ENCODE results near the gene WASF3. TPM values are rescaled to one million over a fixed set of nuclear protein-coding genes. Genes with fewer than 3 reads are reported as not detected.
A peak's percentile ranks its signal among the peaks of the same experiment; 100 is the strongest.

WASF3 gene
- total and polyA plus RNA-seq, 4 donors = 4.9 to 14.4 (median 8.3) TPM

GRCh38 chr13:26604784-26605545 lies 47.5 kb downstream of the WASF3 start:
- peak; percentile 46 to 78 (median 70) for DNase-seq
- no peaks in the 10 kb centered on the region for H3K27me3 ChIP-seq (ENCODE audit: control insufficient read depth in 3 of 3, insufficient read depth in 3 of 3, low read length in 2 of 3)
- ATAC-seq (ENCODE audit: insufficient read depth, low FRiP score) = peak; percentile 54
- TF ChIP-seq, protein P1, sequence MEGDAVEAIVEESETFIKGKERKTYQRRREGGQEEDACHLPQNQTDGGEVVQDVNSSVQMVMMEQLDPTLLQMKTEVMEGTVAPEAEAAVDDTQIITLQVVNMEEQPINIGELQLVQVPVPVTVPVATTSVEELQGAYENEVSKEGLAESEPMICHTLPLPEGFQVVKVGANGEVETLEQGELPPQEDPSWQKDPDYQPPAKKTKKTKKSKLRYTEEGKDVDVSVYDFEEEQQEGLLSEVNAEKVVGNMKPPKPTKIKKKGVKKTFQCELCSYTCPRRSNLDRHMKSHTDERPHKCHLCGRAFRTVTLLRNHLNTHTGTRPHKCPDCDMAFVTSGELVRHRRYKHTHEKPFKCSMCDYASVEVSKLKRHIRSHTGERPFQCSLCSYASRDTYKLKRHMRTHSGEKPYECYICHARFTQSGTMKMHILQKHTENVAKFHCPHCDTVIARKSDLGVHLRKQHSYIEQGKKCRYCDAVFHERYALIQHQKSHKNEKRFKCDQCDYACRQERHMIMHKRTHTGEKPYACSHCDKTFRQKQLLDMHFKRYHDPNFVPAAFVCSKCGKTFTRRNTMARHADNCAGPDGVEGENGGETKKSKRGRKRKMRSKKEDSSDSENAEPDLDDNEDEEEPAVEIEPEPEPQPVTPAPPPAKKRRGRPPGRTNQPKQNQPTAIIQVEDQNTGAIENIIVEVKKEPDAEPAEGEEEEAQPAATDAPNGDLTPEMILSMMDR (IDR thresholded peaks at IDR 0.05; ENCODE audit: control extremely low read depth, extremely low read depth) = no peak
- WGBS, 2 donors = 62 to 65% methylated on average over 3 of the region's 3 CpGs
- H3K9me3 ChIP-seq (ENCODE audit: control insufficient read depth in 4 of 4, insufficient read depth in 3 of 4, low read length in 3 of 4) = no peaks in the 10 kb centered on the region
- H3K4me1 ChIP-seq (ENCODE audit: control insufficient read depth in 5 of 5, insufficient read depth in 5 of 5, low read length in 5 of 5) = peaks cover 0 to 20% (median 11%) of the 10 kb centered on the region in 5 donors
- H3K9ac ChIP-seq (ENCODE audit: insufficient read depth in 1 of 2, low read length in 2 of 2) = no peak overlapping the region
- no peaks in the 10 kb centered on the region for H3K36me3 ChIP-seq (ENCODE audit: control insufficient read depth in 4 of 4, insufficient read depth in 4 of 4, low read length in 4 of 4)
- no peak overlapping the region for H3K4me3 ChIP-seq
- no peak overlapping the region for H3K27ac ChIP-seq (ENCODE audit: low read depth in 1 of 2, low read length in 1 of 2)

- no peak overlapping the region for H3K9ac ChIP-seq (ENCODE audit: insufficient read depth in 1 of 2, low read length in 2 of 2)
- ATAC-seq (ENCODE audit: insufficient read depth, low FRiP score) (no peak), DNase-seq (peak in 1 of 3 donors; percentile 5)
- TF ChIP-seq, protein P1 (IDR thresholded peaks at IDR 0.05; ENCODE audit: control extremely low read depth, extremely low read depth) = no peak
- H3K36me3 ChIP-seq (ENCODE audit: control insufficient read depth in 4 of 4, insufficient read depth in 4 of 4, low read length in 4 of 4) = peaks cover 0 to 2% (median 0%) of the 10 kb centered on the region in 4 donors
- H3K9me3 ChIP-seq (ENCODE audit: control insufficient read depth in 4 of 4, insufficient read depth in 3 of 4, low read length in 3 of 4) = no peaks in the 10 kb centered on the region
- H3K27me3 ChIP-seq (ENCODE audit: control insufficient read depth in 3 of 3, insufficient read depth in 3 of 3, low read length in 2 of 3) = no peaks in the 10 kb centered on the region
- no peak overlapping the region for H3K4me3 ChIP-seq
- H3K4me1 ChIP-seq (ENCODE audit: control insufficient read depth in 5 of 5, insufficient read depth in 5 of 5, low read length in 5 of 5) = peaks cover 0 to 20% (median 5%) of the 10 kb centered on the region in 5 donors
- WGBS, 2 donors = 80 to 97% methylated on average over 2 of the region's 2 CpGs
- no peak overlapping the region for H3K27ac ChIP-seq (ENCODE audit: low read depth in 1 of 2, low read length in 1 of 2)
Measured at GRCh38 chr13:26605845-26606244, 48.4 kb downstream of the WASF3 start.

- Histone ChIP-seq H3K27me3 (ENCODE audit: control insufficient read depth in 3 of 3, insufficient read depth in 3 of 3, low read length in 2 of 3) (no peaks in the 10 kb centered on the region), H3K36me3 (ENCODE audit: control insufficient read depth in 4 of 4, insufficient read depth in 4 of 4, low read length in 4 of 4) (peaks cover 0 to 2% (median 0%) of the 10 kb centered on the region in 4 donors), H3K4me3 (no peak overlapping the region), H3K4me1 (ENCODE audit: control insufficient read depth in 5 of 5, insufficient read depth in 5 of 5, low read length in 5 of 5) (peaks cover 0 to 19% (median 3%) of the 10 kb centered on the region in 5 donors), H3K27ac (ENCODE audit: low read depth in 1 of 2, low read length in 1 of 2) (no peak overlapping the region), H3K9ac (ENCODE audit: insufficient read depth in 1 of 2, low read length in 2 of 2) (no peak overlapping the region), H3K9me3 (ENCODE audit: control insufficient read depth in 4 of 4, insufficient read depth in 3 of 4, low read length in 3 of 4) (no peaks in the 10 kb centered on the region)
- ATAC-seq (ENCODE audit: insufficient read depth, low FRiP score) (no peak), DNase-seq (no peak)
- TF ChIP-seq, protein P1 (IDR thresholded peaks at IDR 0.05; ENCODE audit: control extremely low read depth, extremely low read depth) = no peak
- 60 to 71% methylated on average over 4 of the region's 4 CpGs for WGBS, 2 donors
Measured at GRCh38 chr13:26606631-26607030, 49.1 kb downstream of the WASF3 start.

All from lung (tissue), 12 donors.